Mesenchymal stem cell (in vitro differentiated cells and primary cell): ENCODE data around the gene CCDC195.

Experiments used
- DNase-seq: peaks from one replicate; pipeline ENCODE4 v3.0.0-alpha.2; 2013
- H2AFZ ChIP-seq: one replicate; pipeline ENCODE4 v1.6.1; 2013; ENCODE audit warnings: low read depth, mild to moderate bottlenecking, control low read depth, inconsistent platforms, low read length, moderate library complexity
- H2AK5ac ChIP-seq: 2 replicates; pipeline ENCODE4 v1.6.1; 2013; ENCODE audit warnings: low read length, moderate library complexity, mild to moderate bottlenecking, inconsistent platforms; ENCODE audit not compliant: severe bottlenecking
- H2BK120ac ChIP-seq: one replicate; pipeline ENCODE4 v1.6.1; 2013; ENCODE audit warnings: low read depth, mild to moderate bottlenecking, inconsistent platforms, low read length, moderate library complexity
- H2BK12ac ChIP-seq, 2 experiments: one replicate each; pipeline ENCODE4 v1.6.1; 2013; ENCODE audit warnings: inconsistent platforms in 2 of 2, low read length in 2 of 2, mild to moderate bottlenecking in 2 of 2, moderate library complexity in 2 of 2, control low read depth in 1 of 2
- H2BK15ac ChIP-seq: one replicate; pipeline ENCODE4 v1.6.1; 2013; ENCODE audit warnings: mild to moderate bottlenecking, low read depth, inconsistent platforms; ENCODE audit not compliant: poor library complexity, severe bottlenecking
- H2BK5ac ChIP-seq: 2 replicates; pipeline ENCODE4 v1.6.1; 2013; ENCODE audit warnings: low read depth, mild to moderate bottlenecking, low read length, control low read depth, inconsistent platforms; ENCODE audit not compliant: poor library complexity, severe bottlenecking
- H3K14ac ChIP-seq, 2 experiments: one replicate each; pipeline ENCODE4 v1.6.1; 2013; ENCODE audit warnings: inconsistent platforms in 2 of 2, low read length in 2 of 2, control low read depth in 1 of 2, mild to moderate bottlenecking in 1 of 2, moderate library complexity in 1 of 2
- H3K18ac ChIP-seq, 2 experiments: one replicate each; pipeline ENCODE4 v1.6.1; 2013; ENCODE audit warnings: inconsistent platforms in 2 of 2, low read length in 2 of 2, control low read depth in 1 of 2, low read depth in 1 of 2, mild to moderate bottlenecking in 1 of 2
- H3K23ac ChIP-seq, 2 experiments: one replicate each; pipeline ENCODE4 v1.6.1; 2013; ENCODE audit warnings: inconsistent platforms in 2 of 2, low read length in 2 of 2, mild to moderate bottlenecking in 2 of 2, moderate library complexity in 2 of 2, control low read depth in 1 of 2
- H3K27ac ChIP-seq: 2 replicates; pipeline ENCODE4 v1.5.1; 2013; ENCODE audit warnings: mild to moderate bottlenecking, moderate library complexity, low read length, control low read depth, inconsistent platforms; ENCODE audit not compliant: poor library complexity, severe bottlenecking
- H3K27me3 ChIP-seq, 2 experiments: 2 replicates each; pipeline versions ENCODE4 v1.6.1 to v1.7.0; 2013; ENCODE audit warnings: low read length in 2 of 2, mild to moderate bottlenecking in 2 of 2, moderate library complexity in 2 of 2, control low read depth in 1 of 2, inconsistent platforms in 1 of 2; ENCODE audit not compliant: control insufficient read depth in 1 of 2, insufficient read depth in 1 of 2
- H3K36me3 ChIP-seq, 2 experiments: 2 replicates each; pipeline versions ENCODE4 v1.6.1 to v1.7.0; 2013; ENCODE audit warnings: low read length in 2 of 2, control low read depth in 1 of 2, inconsistent platforms in 1 of 2, low read depth in 1 of 2, mild to moderate bottlenecking in 1 of 2; ENCODE audit not compliant: insufficient read depth in 2 of 2, control insufficient read depth in 1 of 2
- H3K4ac ChIP-seq, 2 experiments: one replicate each; pipeline ENCODE4 v1.6.1; 2013; ENCODE audit warnings: inconsistent platforms in 2 of 2, low read length in 2 of 2, mild to moderate bottlenecking in 2 of 2, moderate library complexity in 2 of 2, control low read depth in 1 of 2, low read depth in 1 of 2
- H3K4me1 ChIP-seq: 2 replicates; pipeline ENCODE4 v1.6.1; 2013; ENCODE audit warnings: low read depth, low read length, control low read depth; ENCODE audit not compliant: control insufficient read depth, insufficient read depth
- H3K4me2 ChIP-seq: 2 replicates; pipeline ENCODE4 v1.6.1; 2013; ENCODE audit warnings: low read length, mild to moderate bottlenecking, inconsistent platforms; ENCODE audit not compliant: poor library complexity, severe bottlenecking
- H3K4me3 ChIP-seq, 2 experiments: 2 replicates each; pipeline versions ENCODE4 v1.5.1 to v1.7.0; 2013; ENCODE audit warnings: low read length in 2 of 2, mild to moderate bottlenecking in 2 of 2, control low read depth in 1 of 2, low read depth in 1 of 2; ENCODE audit not compliant: insufficient read depth in 1 of 2
- H3K79me1 ChIP-seq: replicated peaks from 2 replicates; pipeline ENCODE4 v1.6.1; 2013; ENCODE audit warnings: mild to moderate bottlenecking, control low read depth, low read length, inconsistent platforms; ENCODE audit not compliant: poor library complexity, severe bottlenecking
- H3K9ac ChIP-seq: 2 replicates; pipeline ENCODE4 v1.7.0; 2013; ENCODE audit warnings: mild to moderate bottlenecking, low read length, moderate library complexity
- H3K9me3 ChIP-seq: 2 replicates; pipeline ENCODE4 v1.7.0; 2013; ENCODE audit warnings: mild to moderate bottlenecking, low read length; ENCODE audit not compliant: control insufficient read depth
- H4K8ac ChIP-seq: one replicate; pipeline ENCODE4 v1.6.1; 2013; ENCODE audit warnings: inconsistent platforms, mild to moderate bottlenecking, low read length, moderate library complexity
- H4K91ac ChIP-seq: one replicate; pipeline ENCODE4 v1.6.1; 2013; ENCODE audit warnings: mild to moderate bottlenecking, low read length, inconsistent platforms
- WGBS: methylation state at CpG from one replicate; pipeline ENCODE4 v1.1.7; 2013; ENCODE audit warnings: mixed read lengths; 5-methylcytosine and 5-hydroxymethylcytosine counted together

Gene CCDC195

GRCh38 chr2:224658780-224659405 lies 57.3 kb downstream of the CCDC195 start:
- H3K9ac ChIP-seq = no peak overlapping the region
- H3K9me3 ChIP-seq = no peaks in the 10 kb centered on the region
- H3K27me3 ChIP-seq = no peaks in the 10 kb centered on the region
- no peak overlapping the region for H3K4me3 ChIP-seq
- H2BK15ac ChIP-seq = no peak overlapping the region
- no peaks in the 10 kb centered on the region for H3K79me1 ChIP-seq
- no peak overlapping the region for H3K4me2 ChIP-seq
- no peak overlapping the region for H3K14ac ChIP-seq
- no peak overlapping the region for H2BK120ac ChIP-seq
- no peak overlapping the region for H3K18ac ChIP-seq
- H3K27ac ChIP-seq = no peak overlapping the region
- no peak overlapping the region for H4K8ac ChIP-seq
- H3K23ac ChIP-seq = no peak overlapping the region
- H2BK5ac ChIP-seq = no peak overlapping the region
- H4K91ac ChIP-seq = no peak overlapping the region
- H3K4me1 ChIP-seq = no peaks in the 10 kb centered on the region
- H2AFZ ChIP-seq = no peak overlapping the region
- no peak for DNase-seq
- H3K36me3 ChIP-seq = no peaks in the 10 kb centered on the region
- no peak overlapping the region for H3K4ac ChIP-seq
- no peak overlapping the region for H2AK5ac ChIP-seq
- H2BK12ac ChIP-seq = no peak overlapping the region

- Histone ChIP-seq H3K4me3 (no peak overlapping the region), H3K9me3 (no peaks in the 10 kb centered on the region), H3K4me2 (no peak overlapping the region), H3K36me3 (no peaks in the 10 kb centered on the region), H2BK12ac (no peak overlapping the region), H2BK15ac (no peak overlapping the region), H3K14ac (no peak overlapping the region), H2AFZ (no peak overlapping the region), H2BK120ac (no peak overlapping the region), H4K8ac (no peak overlapping the region), H3K18ac (no peak overlapping the region), H3K79me1 (no peaks in the 10 kb centered on the region), H2AK5ac (no peak overlapping the region), H3K4ac (no peak overlapping the region), H2BK5ac (no peak overlapping the region), H3K23ac (no peak overlapping the region), H3K4me1 (no peaks in the 10 kb centered on the region), H3K27ac (no peak overlapping the region), H3K27me3 (no peaks in the 10 kb centered on the region), H4K91ac (no peak overlapping the region), H3K9ac (no peak overlapping the region)
- DNase-seq = no peak
- 77% methylated on average over 5 of the region's 5 CpGs for WGBS
These were observed 58.8 kb downstream of the CCDC195 start for GRCh38 chr2:224657349-224657748.

GRCh38 chr2:224655006-224655537 lies 61.1 kb downstream of the CCDC195 start:
- no peak overlapping the region for H3K27ac ChIP-seq
- H3K9me3 ChIP-seq = no peaks in the 10 kb centered on the region
- 91% methylated on average over 23 of the region's 26 CpGs for WGBS
- H3K18ac ChIP-seq = no peak overlapping the region
- H3K27me3 ChIP-seq = no peaks in the 10 kb centered on the region
- no peak overlapping the region for H2AK5ac ChIP-seq
- H3K14ac ChIP-seq = no peak overlapping the region
- no peak overlapping the region for H3K4ac ChIP-seq
- H3K4me2 ChIP-seq = no peak overlapping the region
- no peak overlapping the region for H4K91ac ChIP-seq
- H3K4me3 ChIP-seq = no peak overlapping the region
- H2BK12ac ChIP-seq = no peak overlapping the region
- H3K79me1 ChIP-seq = no peaks in the 10 kb centered on the region
- H4K8ac ChIP-seq = no peak overlapping the region
- H3K36me3 ChIP-seq = no peaks in the 10 kb centered on the region
- H3K23ac ChIP-seq = no peak overlapping the region
- no peak overlapping the region for H2AFZ ChIP-seq
- DNase-seq = no peak
- no peak overlapping the region for H3K9ac ChIP-seq
- H2BK15ac ChIP-seq = no peak overlapping the region
- no peak overlapping the region for H2BK120ac ChIP-seq
- H3K4me1 ChIP-seq = no peaks in the 10 kb centered on the region
- no peak overlapping the region for H2BK5ac ChIP-seq
